Measurements from ENCODE around the gene PSMG3. TPM values are rescaled to one million over a fixed set of nuclear protein-coding genes. Genes with fewer than 3 reads are reported as not detected.

Gene PSMG3
- total RNA-seq, 1 experiment from 2014 or later: 63.0 TPM

DNA sequence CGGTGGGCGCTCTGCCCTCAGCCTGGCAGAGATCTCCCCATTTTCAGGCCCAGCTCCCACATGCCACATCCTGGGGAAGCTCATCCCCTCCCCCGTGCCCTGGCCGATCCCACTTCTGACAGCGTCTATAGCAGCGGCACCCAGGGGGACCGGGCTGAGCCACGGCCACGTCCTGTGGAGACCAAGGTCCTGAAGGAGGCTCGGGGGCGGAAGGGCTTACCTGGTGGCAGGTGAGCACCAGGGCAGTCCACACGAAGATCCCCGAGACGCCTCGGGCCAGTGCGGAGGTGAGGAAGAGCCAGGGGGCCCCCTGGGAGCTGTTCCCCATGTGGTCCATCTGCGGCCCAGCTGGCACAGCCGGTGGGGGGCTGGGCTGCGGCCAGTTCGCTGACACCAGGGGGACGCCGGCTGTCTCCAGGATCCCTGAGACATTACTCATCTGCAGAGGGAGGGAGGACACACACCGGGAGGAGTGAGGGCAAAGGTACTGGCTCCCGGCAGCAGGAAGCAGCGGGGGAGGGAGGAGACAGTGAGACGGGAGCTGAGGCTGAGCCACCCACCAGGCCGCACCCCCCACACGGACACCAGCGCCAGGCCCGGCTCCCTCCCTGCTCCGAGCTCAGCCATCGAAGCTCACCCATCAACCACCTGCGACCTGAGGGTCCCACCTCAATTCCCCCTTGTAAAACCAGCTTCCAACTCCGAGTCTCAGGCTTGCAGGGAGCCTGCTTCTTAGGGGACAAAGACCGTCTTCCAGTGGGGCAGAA, 14.6 kb downstream of the PSMG3 start:
- no peaks in the 10 kb centered on the region for H3K36me3 Mint-ChIP-seq (ENCODE audit: insufficient read depth in 1 of 3, low read depth in 3 of 3)
- H2BK15ac ChIP-seq (ENCODE audit: low read depth, low read length): no peak overlapping the region
- H3K9ac ChIP-seq (ENCODE audit: extremely low read depth, insufficient read length, low read length): no peak overlapping the region
- H3K4me1 ChIP-seq (ENCODE audit: insufficient read depth, low read length): no peaks in the 10 kb centered on the region
- no peak overlapping the region for H2BK20ac ChIP-seq (ENCODE audit: low read depth, low read length, poor library complexity, severe bottlenecking)
- no peak overlapping the region for H4K5ac ChIP-seq (ENCODE audit: insufficient read length, low read depth, low read length)
- H2BK12ac ChIP-seq (ENCODE audit: insufficient read length, low read depth, low read length): no peak overlapping the region
- H2AK5ac ChIP-seq (ENCODE audit: insufficient read length, low read length): no peak overlapping the region
- no peak overlapping the region for H4K8ac ChIP-seq (replicated peaks; ENCODE audit: insufficient read length, low read depth, low read length)
- H3T11ph ChIP-seq (ENCODE audit: low read length): no peak overlapping the region
- H3K27ac Mint-ChIP-seq: peak overlapping the region in 1 of 3 experiments; percentile 76; a peak in 2 of 7 replicates
- H2BK5ac ChIP-seq (ENCODE audit: insufficient read length, low read length): no peak overlapping the region
- no peak overlapping the region for H3K27ac ChIP-seq (ENCODE audit: insufficient read length, low read depth, low read length)
- no peaks in the 10 kb centered on the region for H3K9me3 ChIP-seq (ENCODE audit: control insufficient read depth, low read depth, low read length)
- WGBS (ENCODE audit: extremely low coverage, insufficient read length, low lambda C conversion rate): no CpG with 5 or more reads among the region's 35 CpGs
- no peak overlapping the region for H2AFZ ChIP-seq (ENCODE audit: low read length)
- no peak overlapping the region for H3K23ac ChIP-seq (ENCODE audit: insufficient read length, low read depth, low read length)
- H3K4me3 Mint-ChIP-seq: no peak overlapping the region
- H3K23me2 ChIP-seq (ENCODE audit: insufficient read length, low read depth, low read length, poor library complexity, severe bottlenecking): no peaks in the 10 kb centered on the region
- H3K9me3 Mint-ChIP-seq: no peaks in the 10 kb centered on the region
- no peak overlapping the region for H3K4me2 ChIP-seq (ENCODE audit: insufficient read depth, insufficient read length, low read length)
- H3K27me3 ChIP-seq (ENCODE audit: insufficient read depth, low read length): no peaks in the 10 kb centered on the region
- H3K56ac ChIP-seq (ENCODE audit: insufficient read length, low read depth, low read length): no peak overlapping the region
- no peaks in the 10 kb centered on the region for H4K20me1 ChIP-seq (ENCODE audit: control insufficient read depth, insufficient read depth, insufficient read length)
- no peaks in the 10 kb centered on the region for H3K79me1 ChIP-seq (ENCODE audit: insufficient read depth, low read depth, low read length, poor library complexity, severe bottlenecking)
- H3K14ac ChIP-seq (ENCODE audit: insufficient read depth, low read length): no peak overlapping the region; the same call in 1 of the 2 replicates
- H4K91ac ChIP-seq (ENCODE audit: insufficient read length, low read depth, low read length): no peak overlapping the region
- TF ChIP-seq, protein P1, sequence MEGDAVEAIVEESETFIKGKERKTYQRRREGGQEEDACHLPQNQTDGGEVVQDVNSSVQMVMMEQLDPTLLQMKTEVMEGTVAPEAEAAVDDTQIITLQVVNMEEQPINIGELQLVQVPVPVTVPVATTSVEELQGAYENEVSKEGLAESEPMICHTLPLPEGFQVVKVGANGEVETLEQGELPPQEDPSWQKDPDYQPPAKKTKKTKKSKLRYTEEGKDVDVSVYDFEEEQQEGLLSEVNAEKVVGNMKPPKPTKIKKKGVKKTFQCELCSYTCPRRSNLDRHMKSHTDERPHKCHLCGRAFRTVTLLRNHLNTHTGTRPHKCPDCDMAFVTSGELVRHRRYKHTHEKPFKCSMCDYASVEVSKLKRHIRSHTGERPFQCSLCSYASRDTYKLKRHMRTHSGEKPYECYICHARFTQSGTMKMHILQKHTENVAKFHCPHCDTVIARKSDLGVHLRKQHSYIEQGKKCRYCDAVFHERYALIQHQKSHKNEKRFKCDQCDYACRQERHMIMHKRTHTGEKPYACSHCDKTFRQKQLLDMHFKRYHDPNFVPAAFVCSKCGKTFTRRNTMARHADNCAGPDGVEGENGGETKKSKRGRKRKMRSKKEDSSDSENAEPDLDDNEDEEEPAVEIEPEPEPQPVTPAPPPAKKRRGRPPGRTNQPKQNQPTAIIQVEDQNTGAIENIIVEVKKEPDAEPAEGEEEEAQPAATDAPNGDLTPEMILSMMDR (conservative IDR thresholded peaks at IDR 0.05): no peak
- H3K18ac ChIP-seq (ENCODE audit: insufficient read length, low read depth, low read length): no peak overlapping the region
- H3K79me2 ChIP-seq (ENCODE audit: insufficient read depth, low read length): no peaks in the 10 kb centered on the region
- no peaks in the 10 kb centered on the region; the same call in 1 of the 2 replicates for H3K27me3 Mint-ChIP-seq (ENCODE audit: low read depth)
- no peak overlapping the region for H2BK120ac ChIP-seq (ENCODE audit: low read depth, low read length, poor library complexity, severe bottlenecking)
- H3K4me1 Mint-ChIP-seq: peaks cover 3 to 18% of the 10 kb centered on the region in 2 experiments
- no peak for DNase-seq
- no peak overlapping the region for H3K4ac ChIP-seq (ENCODE audit: low read depth, low read length)

All from H9 (cell line).